IPS DF 4.7 (cell line): Measurements from ENCODE around the gene GOSR2.
"Not testable (repeated sequence)": the region's sequence is repeated elsewhere in the genome, so short reads cannot be mapped to it uniquely, and the experiment has no call there.

Experiments
- DNase-seq: peaks from one replicate; pipeline ENCODE4 v3.0.0-alpha.2; 2013; ENCODE audit warnings: low spot score; ENCODE audit errors: extremely low read depth

GOSR2 gene

GRCh38 chr17:46892192-46892703 is 30.7 kb upstream of the GOSR2 start:
- no peak for DNase-seq

GRCh38 chr17:46894024-46894423 is 28.9 kb upstream of the GOSR2 start:
- no peak for DNase-seq

DNA sequence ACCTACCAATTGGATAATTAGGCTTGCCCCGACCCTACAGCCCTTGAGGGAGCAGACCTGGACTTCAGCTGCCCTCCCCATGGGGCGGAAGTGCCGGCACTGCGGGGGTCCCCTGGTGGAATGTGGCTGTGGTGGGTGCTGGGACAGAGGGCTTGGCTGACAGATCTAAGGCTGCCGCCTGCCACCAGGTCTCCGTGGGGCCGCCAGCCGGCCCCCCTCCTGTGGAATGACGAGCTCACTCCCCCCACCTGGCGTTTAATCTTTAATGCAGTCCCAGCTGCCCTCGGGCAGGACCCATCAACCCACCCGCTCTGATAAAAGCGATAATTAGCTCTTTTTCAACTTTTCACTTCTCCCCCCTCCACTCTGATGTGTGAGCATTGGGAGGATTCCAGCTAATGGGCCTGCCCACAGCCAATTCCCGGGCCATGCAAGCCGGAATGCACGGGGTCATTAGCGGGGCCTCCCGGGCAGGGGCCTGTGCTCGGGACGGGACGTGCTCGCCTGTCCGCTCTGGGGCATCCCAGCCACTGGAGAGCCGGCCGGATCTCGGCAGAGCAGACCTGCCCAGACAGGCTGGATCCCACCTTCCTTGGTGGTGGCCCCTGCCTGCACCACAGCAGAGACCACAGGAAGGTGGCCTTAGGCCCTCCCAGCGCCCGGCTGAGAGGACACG is 28.3 kb upstream of the GOSR2 start:
- no peak for DNase-seq

DNA sequence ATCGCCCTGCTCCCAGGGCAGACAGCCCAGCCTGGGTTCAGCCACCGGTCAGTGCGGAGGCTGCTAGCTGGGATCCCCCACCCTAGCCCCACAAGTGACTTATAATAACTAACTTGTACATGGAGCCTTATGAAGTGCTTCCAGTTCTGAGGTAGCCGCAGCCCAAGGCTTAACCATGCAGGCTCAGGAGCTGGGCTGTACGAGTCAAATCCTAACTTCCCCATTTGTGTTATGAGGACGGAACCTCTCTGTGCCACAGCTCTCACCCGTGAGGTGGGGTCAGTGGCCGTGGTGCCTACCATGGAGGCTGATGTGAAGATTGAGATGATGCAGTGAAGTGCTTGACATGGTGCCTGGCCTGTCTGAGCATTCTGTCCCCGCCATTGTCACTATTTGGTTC is 27.8 kb upstream of the GOSR2 start:
- no peak for DNase-seq

GRCh38 chr17:46896991-46897390 is 26.0 kb upstream of the GOSR2 start:
- no peak for DNase-seq

GRCh38 chr17:46898364-46898763 is 24.6 kb upstream of the GOSR2 start:
- DNase-seq: no peak

GRCh38 chr17:46898860-46899259 is 24.1 kb upstream of the GOSR2 start:
- DNase-seq: no peak

GRCh38 chr17:46901291-46901690 is 21.7 kb upstream of the GOSR2 start:
- DNase-seq: no peak

- DNase-seq: no peak
These were observed 18.9 kb upstream of the GOSR2 start for GRCh38 chr17:46903762-46904672.

- DNase-seq: no peak
These were observed 14.8 kb upstream of the GOSR2 start for GRCh38 chr17:46908068-46908737.

DNA sequence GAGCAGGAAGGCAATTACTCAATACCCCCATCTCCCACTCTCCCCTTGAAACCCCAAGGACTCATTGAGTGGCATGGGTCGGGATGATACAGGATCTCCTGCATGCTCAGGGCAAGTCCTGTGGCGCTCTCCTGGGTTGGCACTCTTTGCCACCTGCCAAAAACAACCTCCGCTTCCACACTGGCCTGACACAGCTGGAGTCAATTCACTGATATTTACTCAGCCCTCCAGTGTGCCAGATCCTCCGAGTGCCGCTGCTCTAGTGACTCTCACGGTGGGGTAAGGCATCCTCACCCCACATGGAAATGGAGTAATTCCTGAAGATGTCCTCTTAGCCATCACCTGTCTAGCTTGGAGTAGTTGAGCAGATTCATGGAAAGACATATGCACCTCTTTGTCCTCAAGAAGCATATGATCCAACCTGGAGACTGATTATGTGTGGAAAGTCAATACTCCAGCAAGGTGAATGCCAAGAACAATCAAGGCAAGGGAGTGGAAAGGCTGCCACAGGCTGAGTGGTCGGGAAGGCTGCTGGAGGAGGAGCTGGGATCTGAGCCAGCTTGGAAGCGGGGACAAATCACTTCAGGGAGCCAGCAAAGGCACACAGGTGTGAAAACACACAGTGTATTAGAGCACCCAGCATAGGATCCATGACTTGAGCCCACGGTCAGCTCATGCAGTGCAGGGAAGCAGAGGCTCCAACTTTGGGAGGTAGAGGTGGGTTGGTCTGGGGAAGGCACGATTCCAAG is 12.6 kb upstream of the GOSR2 start:
- DNase-seq: no peak

DNA sequence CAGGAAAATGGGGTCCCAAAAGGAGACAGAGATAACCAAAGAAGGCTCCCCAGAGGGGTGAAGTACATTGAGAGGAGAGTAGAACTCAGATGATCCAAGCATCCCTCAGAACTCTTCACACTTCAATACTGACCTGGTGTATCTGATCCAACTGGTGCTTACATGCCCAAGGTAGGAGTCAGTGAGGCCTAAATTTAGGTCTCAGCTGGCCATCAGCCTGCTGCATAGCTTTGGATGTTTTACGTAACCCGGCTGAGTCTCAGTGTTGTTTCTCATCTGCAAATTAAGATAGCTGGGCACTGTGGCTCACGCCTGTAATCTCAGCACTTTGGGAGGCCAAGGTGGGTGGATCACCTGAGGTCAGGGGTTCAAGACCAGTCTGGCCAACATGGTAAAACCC is 11.6 kb upstream of the GOSR2 start:
- no peak for DNase-seq

- no peak for DNase-seq
These were observed 7.4 kb upstream of the GOSR2 start for GRCh38 chr17:46915596-46915995.

- DNase-seq: no peak
These were observed 6.7 kb upstream of the GOSR2 start for GRCh38 chr17:46916211-46916610.

DNA sequence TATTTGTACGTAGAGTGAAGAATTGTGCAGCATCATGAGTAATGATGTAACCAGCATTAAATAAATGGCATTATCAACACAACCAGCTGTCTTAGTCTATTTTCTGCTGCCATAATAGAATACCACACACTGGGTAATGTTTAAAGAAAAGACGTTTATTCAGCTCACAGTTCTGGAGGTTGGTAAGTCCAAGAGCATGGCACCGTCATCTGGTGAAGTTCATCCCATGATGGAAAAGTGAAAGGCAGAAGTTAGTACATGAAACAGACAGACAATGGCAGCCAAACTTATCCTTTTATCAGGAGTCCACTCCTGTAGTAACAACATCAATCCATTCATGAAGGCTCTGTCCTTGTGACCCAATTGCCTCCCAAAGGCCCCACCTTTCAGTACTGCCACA is 6.3 kb upstream of the GOSR2 start:
- no peak for DNase-seq

- no peak for DNase-seq
These were observed 5.9 kb upstream of the GOSR2 start for GRCh38 chr17:46917041-46917440.

GRCh38 chr17:46917516-46917915 is 5.4 kb upstream of the GOSR2 start:
- no peak for DNase-seq

DNA sequence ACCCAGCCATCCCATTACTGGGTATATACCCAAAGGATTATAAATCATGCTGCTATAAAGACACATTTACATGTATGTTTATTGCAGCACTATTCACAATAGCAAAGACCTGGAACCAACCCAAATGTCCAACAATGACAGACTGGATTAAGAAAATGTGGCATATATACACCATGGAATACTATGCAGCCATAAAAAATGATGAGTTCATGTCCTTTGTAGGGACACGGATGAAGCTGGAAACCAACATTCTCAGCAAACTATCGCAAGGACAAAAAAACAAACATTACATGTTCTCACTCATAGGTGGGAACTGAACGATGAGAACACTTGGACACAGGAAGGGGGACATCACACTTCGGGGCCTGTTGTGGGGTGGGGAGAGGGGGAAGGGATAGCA is 998 bp upstream of the GOSR2 start:
- not testable (repeated sequence) for DNase-seq

DNA sequence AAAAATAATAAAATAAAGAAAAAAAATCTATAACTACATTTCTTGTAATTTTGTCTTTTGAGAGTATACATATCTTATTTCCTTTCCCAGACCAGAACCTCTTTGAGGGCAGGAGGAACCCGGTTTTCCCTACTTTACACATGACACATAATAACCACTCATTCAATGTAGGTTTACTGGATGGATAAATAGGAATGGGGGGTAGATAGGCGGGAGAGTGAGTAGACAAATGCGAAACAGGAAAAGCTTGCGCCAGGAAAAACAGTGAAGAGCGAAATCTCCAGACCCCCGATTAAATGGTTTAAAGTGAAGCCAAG is 515 bp upstream of the GOSR2 start:
- DNase-seq: no peak

DNA sequence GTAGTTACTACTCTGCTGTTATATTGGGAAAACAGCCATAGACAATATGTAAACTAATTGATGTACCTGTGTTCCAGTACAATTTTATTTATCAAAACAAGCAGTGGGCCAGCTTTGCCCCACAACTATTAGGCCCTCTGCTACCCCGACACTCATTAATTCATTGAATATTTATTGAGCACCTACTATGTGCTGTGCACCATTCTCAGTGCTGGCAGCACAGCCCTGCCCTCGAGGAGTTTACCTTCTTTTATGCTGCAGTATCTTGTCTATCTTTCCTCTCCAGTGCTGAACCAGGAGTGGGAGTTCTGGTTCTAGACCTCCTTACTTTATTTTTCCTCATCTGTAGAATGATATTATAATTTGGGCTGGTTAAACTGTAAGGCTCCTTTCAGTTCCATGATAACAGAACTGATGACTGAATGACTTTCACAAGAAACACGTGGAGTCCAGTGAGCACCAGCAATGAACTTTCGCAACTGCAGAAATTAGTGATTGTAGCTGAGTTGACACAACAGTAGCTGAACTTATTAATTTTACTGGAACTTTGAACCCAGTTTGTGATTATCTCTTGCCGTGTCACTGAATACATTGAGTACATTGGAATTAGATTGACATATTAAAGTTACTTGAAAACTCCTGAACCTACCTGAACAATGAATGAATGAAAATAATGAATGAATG is 2.4 kb downstream of the GOSR2 start:
- no peak for DNase-seq
